Measurements from ENCODE around the gene CABLES2.

Gene CABLES2

GRCh38 chr20:62404761-62405107, 2.4 kb downstream of the CABLES2 start:
- H3K27ac Mint-ChIP-seq: no peak overlapping the region

DNA sequence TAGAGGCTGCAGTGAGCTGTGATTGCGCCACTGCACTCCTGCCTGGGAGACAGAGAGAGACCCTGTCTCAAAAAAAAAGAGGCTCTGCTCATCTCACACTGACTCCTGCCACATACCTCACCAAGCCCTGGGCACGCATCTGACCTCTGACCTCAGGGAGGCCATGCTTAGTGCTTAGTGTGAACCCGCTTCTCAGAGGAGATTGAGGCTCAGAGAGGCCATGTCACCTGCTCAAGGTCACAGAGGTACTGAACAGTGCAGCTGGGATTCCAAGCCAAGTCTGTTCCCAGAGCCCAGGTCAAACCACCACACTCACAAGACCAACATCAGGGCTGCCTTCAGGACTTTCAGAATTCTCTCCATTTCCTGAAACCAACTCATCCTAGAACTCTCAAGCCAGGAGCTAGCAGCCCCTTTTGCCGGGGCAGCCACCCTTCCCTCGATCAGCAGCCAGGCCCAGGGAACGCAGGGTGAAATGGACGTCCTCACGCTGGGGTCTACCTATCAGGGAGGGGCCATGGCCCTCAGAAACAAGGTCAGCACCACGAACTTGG, 2.9 kb downstream of the CABLES2 start:
- H3K4me3 Mint-ChIP-seq: no peak overlapping the region
- no peaks in the 10 kb centered on the region for H3K9me3 Mint-ChIP-seq
- TF ChIP-seq, protein P1, sequence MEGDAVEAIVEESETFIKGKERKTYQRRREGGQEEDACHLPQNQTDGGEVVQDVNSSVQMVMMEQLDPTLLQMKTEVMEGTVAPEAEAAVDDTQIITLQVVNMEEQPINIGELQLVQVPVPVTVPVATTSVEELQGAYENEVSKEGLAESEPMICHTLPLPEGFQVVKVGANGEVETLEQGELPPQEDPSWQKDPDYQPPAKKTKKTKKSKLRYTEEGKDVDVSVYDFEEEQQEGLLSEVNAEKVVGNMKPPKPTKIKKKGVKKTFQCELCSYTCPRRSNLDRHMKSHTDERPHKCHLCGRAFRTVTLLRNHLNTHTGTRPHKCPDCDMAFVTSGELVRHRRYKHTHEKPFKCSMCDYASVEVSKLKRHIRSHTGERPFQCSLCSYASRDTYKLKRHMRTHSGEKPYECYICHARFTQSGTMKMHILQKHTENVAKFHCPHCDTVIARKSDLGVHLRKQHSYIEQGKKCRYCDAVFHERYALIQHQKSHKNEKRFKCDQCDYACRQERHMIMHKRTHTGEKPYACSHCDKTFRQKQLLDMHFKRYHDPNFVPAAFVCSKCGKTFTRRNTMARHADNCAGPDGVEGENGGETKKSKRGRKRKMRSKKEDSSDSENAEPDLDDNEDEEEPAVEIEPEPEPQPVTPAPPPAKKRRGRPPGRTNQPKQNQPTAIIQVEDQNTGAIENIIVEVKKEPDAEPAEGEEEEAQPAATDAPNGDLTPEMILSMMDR (IDR thresholded peaks at IDR 0.05): no peak
- H3K4me1 Mint-ChIP-seq: peaks cover 14% of the 10 kb centered on the region
- DNase-seq: no peak
- peaks cover 10% of the 10 kb centered on the region for H3K27me3 Mint-ChIP-seq (ENCODE audit: low read depth, poor library complexity)
- H3K36me3 Mint-ChIP-seq (ENCODE audit: low read depth): peaks cover 4% of the 10 kb centered on the region
- no peak overlapping the region for H3K27ac Mint-ChIP-seq

More at GRCh38 chr20:62404761-62405107, 2.4 kb downstream of the CABLES2 start:
- Mint-ChIP-seq H3K4me1 (peaks cover 19% of the 10 kb centered on the region), H3K27me3 (ENCODE audit: low read depth, poor library complexity) (peaks cover 14% of the 10 kb centered on the region), H3K4me3 (no peak overlapping the region), H3K9me3 (no peaks in the 10 kb centered on the region), H3K36me3 (ENCODE audit: low read depth) (peaks cover 4% of the 10 kb centered on the region)
- no peak for DNase-seq
- TF ChIP-seq, protein P1 (IDR thresholded peaks at IDR 0.05): no peak

GRCh38 chr20:62403331-62403730, 3.8 kb downstream of the CABLES2 start:
- DNase-seq: no peak
- Mint-ChIP-seq H3K4me3 (no peak overlapping the region), H3K9me3 (no peaks in the 10 kb centered on the region), H3K4me1 (peaks cover 14% of the 10 kb centered on the region), H3K36me3 (ENCODE audit: low read depth) (peaks cover 4% of the 10 kb centered on the region), H3K27me3 (ENCODE audit: low read depth, poor library complexity) (peaks cover 4% of the 10 kb centered on the region), H3K27ac (no peak overlapping the region)
- TF ChIP-seq, protein P1 (IDR thresholded peaks at IDR 0.05): no peak

- TF ChIP-seq, protein P1 (IDR thresholded peaks at IDR 0.05): no peak
- Mint-ChIP-seq H3K27ac (no peak overlapping the region), H3K9me3 (no peaks in the 10 kb centered on the region), H3K4me1 (peaks cover 14% of the 10 kb centered on the region), H3K27me3 (ENCODE audit: low read depth, poor library complexity) (peaks cover 4% of the 10 kb centered on the region), H3K4me3 (no peak overlapping the region), H3K36me3 (ENCODE audit: low read depth) (peaks cover 11% of the 10 kb centered on the region)
- DNase-seq: no peak
These were observed 4.5 kb downstream of the CABLES2 start for GRCh38 chr20:62402456-62403150.

GRCh38 chr20:62401331-62401779, 5.7 kb downstream of the CABLES2 start:
- Mint-ChIP-seq H3K27ac (no peak overlapping the region), H3K36me3 (ENCODE audit: low read depth) (peaks cover 18% of the 10 kb centered on the region), H3K4me3 (no peak overlapping the region), H3K4me1 (peaks cover 14% of the 10 kb centered on the region), H3K27me3 (ENCODE audit: low read depth, poor library complexity) (peaks cover 9% of the 10 kb centered on the region), H3K9me3 (no peaks in the 10 kb centered on the region)
- TF ChIP-seq, protein P1 (IDR thresholded peaks at IDR 0.05): peak; percentile 42
- peak; percentile 53 for DNase-seq

DNA sequence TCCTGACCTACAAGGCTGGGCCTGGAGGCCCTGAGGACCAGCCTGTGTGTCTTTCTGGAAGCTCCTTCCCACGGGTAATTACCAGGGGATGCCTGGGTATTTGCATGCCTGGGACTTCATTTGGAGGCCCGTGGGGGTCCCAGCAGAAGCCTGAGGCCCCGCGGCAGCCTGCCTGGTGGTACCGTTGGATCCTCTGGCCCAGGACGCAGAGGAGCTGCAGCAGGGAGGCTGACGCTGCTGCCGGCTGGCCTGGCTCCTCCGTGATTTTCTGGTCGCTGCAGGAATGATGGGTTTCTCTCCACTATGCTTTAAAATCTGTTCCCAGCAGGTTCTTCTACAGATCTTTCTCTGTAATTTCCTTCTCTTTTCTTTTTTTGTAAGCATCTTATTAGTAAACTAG, 6.5 kb downstream of the CABLES2 start:
- H3K4me1 Mint-ChIP-seq: peaks cover 6% of the 10 kb centered on the region
- DNase-seq: no peak
- TF ChIP-seq, protein P1 (IDR thresholded peaks at IDR 0.05): no peak
- peaks cover 9% of the 10 kb centered on the region for H3K27me3 Mint-ChIP-seq (ENCODE audit: low read depth, poor library complexity)
- no peaks in the 10 kb centered on the region for H3K9me3 Mint-ChIP-seq
- H3K36me3 Mint-ChIP-seq (ENCODE audit: low read depth): peaks cover 18% of the 10 kb centered on the region
- no peak overlapping the region for H3K4me3 Mint-ChIP-seq
- H3K27ac Mint-ChIP-seq: no peak overlapping the region

Data from nephron progenitor cell (in vitro differentiated cells).